Neural cell (in vitro differentiated cells): Measurements from ENCODE around the gene EIF4E2.

Experiments
- CTCF ChIP-seq: fragments of 450-650 bp; IDR thresholded peaks from 2 replicates; pipeline ENCODE4 v1.5.1; 2014; ENCODE audit warnings: antibody characterized with exemption, mild to moderate bottlenecking, moderate library complexity; ENCODE audit not compliant: poor library complexity, severe bottlenecking
- EZH2 ChIP-seq: fragments of 200-600, 300-800 bp; shearing (Covaris generic), sonication (generic); IDR thresholded peaks from 2 replicates; pipeline ENCODE4 v1.6.1; 2014; ENCODE audit warnings: antibody characterized with exemption, low read length, borderline replicate concordance, mild to moderate bottlenecking; ENCODE audit not compliant: insufficient read depth, poor library complexity, severe bottlenecking
- MXI1 ChIP-seq: fragments of 450-650 bp; conservative IDR thresholded peaks from 2 replicates; pipeline ENCODE4 v1.6.1; 2014; ENCODE audit warnings: antibody characterized with exemption, mild to moderate bottlenecking; ENCODE audit not compliant: poor library complexity, severe bottlenecking
- POLR2AphosphoS5 ChIP-seq: IDR thresholded peaks from 2 replicates; pipeline ENCODE4 v1.6.1; 2012
- REST ChIP-seq: IDR thresholded peaks from 2 replicates; pipeline ENCODE4 v1.6.1; 2012; ENCODE audit warnings: borderline replicate concordance
- TAF1 ChIP-seq: IDR thresholded peaks from 2 replicates; pipeline ENCODE4 v1.6.1; 2012; ENCODE audit warnings: low read depth

- TF ChIP-seq CTCF (no peak), TAF1 (no peak), EZH2 (no peak), MXI1 (no peak), POLR2AphosphoS5 (no peak), REST (no peak)
Observed at GRCh38 chr2:232588680-232589585, 38.4 kb downstream of the EIF4E2 start.
